A673 (cell line): ENCODE data around the gene ENTHD1. TPM values are rescaled to one million over a fixed set of nuclear protein-coding genes. Genes with fewer than 3 reads are reported as not detected.

Experiments
- BruUV-seq: library from RNA; stranded (reverse); fragments of 400-500 nt; replicated peaks from 2 replicates; lab custom pipeline; 2021; lab: Mats Ljungman, UMichigan
- CTCF ChIA-PET: fragments of 300-600 bp; sonication (Branson Sonifier 250); formaldehyde crosslinking; loops from one replicate; lab custom pipeline; 2022; ENCODE audit warnings: antibody characterized with exemption; lab: Charles Lee
- POLR2A ChIA-PET: fragments of 300-600 bp; sonication (Branson Sonifier 250); formaldehyde crosslinking; loops from one replicate; lab custom pipeline; 2022; ENCODE audit warnings: antibody characterized with exemption; ENCODE audit not compliant: low non-redundant PET; lab: Charles Lee
- DNase-seq: peaks from one replicate; pipeline ENCODE4 v3.0.0-alpha.2; 2015; ENCODE audit warnings: low spot score
- H3K27ac ChIP-seq: fragments of 200-600 bp; sonication (generic); 2 replicates; pipeline ENCODE4 v1.5.1; 2016; ENCODE audit warnings: mixed run types, low read depth, mild to moderate bottlenecking, mixed read lengths, antibody characterized with exemption, low read length; ENCODE audit not compliant: poor library complexity, severe bottlenecking
- H3K27me3 ChIP-seq: fragments of 200-600 bp; sonication (generic); replicated peaks from 2 replicates; pipeline ENCODE4 v1.6.1; 2017; ENCODE audit warnings: mixed run types, low read depth, mild to moderate bottlenecking, mixed read lengths, antibody characterized with exemption, low read length; ENCODE audit not compliant: insufficient read depth, poor library complexity
- H3K36me3 ChIP-seq: fragments of 200-600 bp; sonication (generic); 2 replicates; pipeline ENCODE4 v1.6.1; 2016; ENCODE audit warnings: mixed run types, mild to moderate bottlenecking, mixed read lengths, antibody characterized with exemption, low read length; ENCODE audit not compliant: insufficient read depth, poor library complexity, severe bottlenecking
- H3K4me1 ChIP-seq: fragments of 200-600 bp; sonication (generic); 2 replicates; pipeline ENCODE4 v1.6.1; 2017; ENCODE audit warnings: mixed run types, mild to moderate bottlenecking, mixed read lengths, antibody characterized with exemption, low read length; ENCODE audit not compliant: insufficient read depth, poor library complexity, severe bottlenecking
- H3K4me3 ChIP-seq: fragments of 200-600 bp; sonication (generic); 2 replicates; pipeline ENCODE4 v1.5.1; 2016; ENCODE audit warnings: low read depth, mixed run types, mild to moderate bottlenecking, mixed read lengths, low read length; ENCODE audit not compliant: poor library complexity, severe bottlenecking
- H3K9me3 ChIP-seq: fragments of 200-600 bp; sonication (generic); 2 replicates; pipeline ENCODE4 v1.6.1; 2016; ENCODE audit warnings: mixed run types, low read depth, mild to moderate bottlenecking, mixed read lengths, antibody characterized with exemption, low read length; ENCODE audit not compliant: poor library complexity, severe bottlenecking
- EZH2 ChIP-seq: fragments of 200-600 bp; sonication (generic); IDR thresholded peaks from 2 replicates; pipeline ENCODE4 v1.6.1; 2017; ENCODE audit warnings: borderline replicate concordance, low read depth, mild to moderate bottlenecking, mixed read lengths, antibody characterized with exemption, low read length; ENCODE audit not compliant: poor library complexity, severe bottlenecking
- intact Hi-C: fragments of 100-400 bp; cut with micrococcal nuclease; formaldehyde crosslinking; loops from one replicate; pipeline ENCODE4 v1.10.0; 2022; ENCODE audit not compliant: unreplicated experiment
- total RNA-seq: library from RNA; stranded (reverse); gene quantifications from 2 replicates; pipeline ENCODE4 v1.2.3, GENCODE V29; 2021
- TF ChIP-seq, protein P1 (sequence below): fragments of 300-800, 200-600 bp; sonication (generic); conservative IDR thresholded peaks from 2 replicates; pipeline ENCODE4 v1.5.1; 2017; ENCODE audit warnings: low read depth, mild to moderate bottlenecking, antibody characterized with exemption, low read length, moderate library complexity, mixed read lengths

Gene ENTHD1
- total RNA-seq, 1 experiment from 2014 or later = not detected

DNA sequence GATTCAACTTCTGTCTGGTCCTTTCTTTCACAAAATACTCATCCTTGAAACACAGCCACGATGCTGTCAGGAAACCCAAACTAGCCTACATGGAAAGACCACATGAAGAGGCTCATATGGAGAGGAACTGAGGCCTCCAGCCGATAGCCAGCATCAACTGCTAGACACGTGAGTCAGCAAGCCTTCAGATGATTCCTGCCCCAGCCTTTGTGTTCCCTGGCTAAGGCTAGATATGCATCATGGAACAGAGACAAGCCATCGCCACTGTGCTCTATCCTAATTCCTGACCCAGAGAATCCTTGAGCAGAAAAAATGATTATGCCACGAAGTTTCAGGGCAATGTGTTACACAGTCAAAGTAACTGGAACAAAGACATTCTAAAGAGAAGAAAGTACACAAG is 75.5 kb downstream of the ENTHD1 start:
- intact Hi-C loops = no loop called here
- Histone ChIP-seq H3K27ac (no peak overlapping the region), H3K9me3 (no peaks in the 10 kb centered on the region), H3K36me3 (no peaks in the 10 kb centered on the region), H3K27me3 (peaks cover 9% of the 10 kb centered on the region), H3K4me1 (peaks cover 4% of the 10 kb centered on the region), H3K4me3 (no peak overlapping the region)
- CTCF ChIA-PET = no interaction called here
- no peak for DNase-seq
- no TSS peak for BruUV-seq
- TF ChIP-seq EZH2 = no peak
- TF ChIP-seq, protein P1, sequence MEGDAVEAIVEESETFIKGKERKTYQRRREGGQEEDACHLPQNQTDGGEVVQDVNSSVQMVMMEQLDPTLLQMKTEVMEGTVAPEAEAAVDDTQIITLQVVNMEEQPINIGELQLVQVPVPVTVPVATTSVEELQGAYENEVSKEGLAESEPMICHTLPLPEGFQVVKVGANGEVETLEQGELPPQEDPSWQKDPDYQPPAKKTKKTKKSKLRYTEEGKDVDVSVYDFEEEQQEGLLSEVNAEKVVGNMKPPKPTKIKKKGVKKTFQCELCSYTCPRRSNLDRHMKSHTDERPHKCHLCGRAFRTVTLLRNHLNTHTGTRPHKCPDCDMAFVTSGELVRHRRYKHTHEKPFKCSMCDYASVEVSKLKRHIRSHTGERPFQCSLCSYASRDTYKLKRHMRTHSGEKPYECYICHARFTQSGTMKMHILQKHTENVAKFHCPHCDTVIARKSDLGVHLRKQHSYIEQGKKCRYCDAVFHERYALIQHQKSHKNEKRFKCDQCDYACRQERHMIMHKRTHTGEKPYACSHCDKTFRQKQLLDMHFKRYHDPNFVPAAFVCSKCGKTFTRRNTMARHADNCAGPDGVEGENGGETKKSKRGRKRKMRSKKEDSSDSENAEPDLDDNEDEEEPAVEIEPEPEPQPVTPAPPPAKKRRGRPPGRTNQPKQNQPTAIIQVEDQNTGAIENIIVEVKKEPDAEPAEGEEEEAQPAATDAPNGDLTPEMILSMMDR = no peak
- POLR2A ChIA-PET = no interaction called here

DNA sequence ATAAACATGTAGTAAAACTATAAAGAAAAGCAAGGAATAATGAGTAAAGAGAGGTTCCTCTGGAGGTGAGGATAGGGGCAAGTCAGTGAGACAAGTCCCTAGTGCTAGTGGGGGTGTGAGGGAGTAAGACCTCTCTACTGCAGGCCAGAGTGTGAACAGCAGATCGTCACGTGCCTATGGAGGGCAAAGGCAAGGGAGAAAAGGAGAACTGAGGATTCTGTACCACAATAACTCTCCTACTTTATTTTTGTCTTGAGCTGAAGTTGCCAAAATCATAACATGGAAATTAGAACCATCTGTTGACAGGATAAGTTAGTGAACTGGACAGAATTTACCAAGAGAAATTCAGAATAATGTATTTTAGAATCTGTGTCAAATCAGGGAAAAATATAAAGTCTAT is 77.6 kb downstream of the ENTHD1 start:
- Histone ChIP-seq H3K4me3 (no peak overlapping the region), H3K27ac (no peak overlapping the region), H3K4me1 (peaks cover 4% of the 10 kb centered on the region), H3K36me3 (no peaks in the 10 kb centered on the region), H3K27me3 (peaks cover 17% of the 10 kb centered on the region), H3K9me3 (no peaks in the 10 kb centered on the region)
- ChIA-PET POLR2A (no interaction called here), CTCF (no interaction called here)
- intact Hi-C loops = no loop called here
- TF ChIP-seq, protein P1 = no peak
- TF ChIP-seq EZH2 = no peak
- BruUV-seq = no TSS peak
- DNase-seq = no peak

DNA sequence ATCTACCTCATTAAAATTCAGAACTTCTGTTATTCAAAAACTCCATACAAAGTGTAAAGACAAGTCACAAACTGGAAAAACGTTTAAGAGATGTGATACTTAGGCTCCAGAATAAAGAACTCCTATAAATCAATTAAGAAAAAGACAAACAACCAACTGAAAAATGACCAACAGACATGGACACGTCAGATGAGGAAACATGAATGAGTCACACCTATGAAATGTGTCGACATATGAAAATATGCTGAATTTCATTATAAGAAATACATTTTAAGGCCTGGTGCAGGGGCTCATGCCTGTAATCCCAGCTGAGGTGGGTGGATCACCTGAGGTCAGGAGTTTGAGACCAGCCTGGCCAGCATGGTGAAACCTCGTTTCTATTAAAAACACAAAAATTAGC is 78.7 kb downstream of the ENTHD1 start:
- peaks cover 4% of the 10 kb centered on the region for H3K4me1 ChIP-seq
- no peak overlapping the region for H3K4me3 ChIP-seq
- no TSS peak for BruUV-seq
- intact Hi-C loops = no loop called here
- no peak overlapping the region for H3K27ac ChIP-seq
- peaks cover 28% of the 10 kb centered on the region for H3K27me3 ChIP-seq
- DNase-seq = no peak
- H3K36me3 ChIP-seq = no peaks in the 10 kb centered on the region
- TF ChIP-seq, protein P1 = no peak
- no peak for TF ChIP-seq EZH2
- ChIA-PET POLR2A (no interaction called here), CTCF (no interaction called here)
- no peaks in the 10 kb centered on the region for H3K9me3 ChIP-seq
